OCI-LY1 (cell line): ENCODE data around the gene FBLN2.

ENCODE experiments used
- EZH2 ChIP-seq: fragments of 200-600 bp; sonication (generic), shearing (Covaris generic); IDR thresholded peaks from 2 replicates; pipeline ENCODE4 v1.8.0; 2017; ENCODE audit warnings: borderline replicate concordance, mixed run types, mild to moderate bottlenecking, antibody characterized with exemption, low read length, moderate library complexity, mixed read lengths
- TF ChIP-seq, protein P1 (sequence below): fragments of 200-600 bp; sonication (generic), shearing (Covaris generic); IDR thresholded peaks from 2 replicates; pipeline ENCODE4 v1.5.1; 2017; ENCODE audit warnings: mild to moderate bottlenecking, antibody characterized with exemption, low read length, moderate library complexity, mixed read lengths

DNA sequence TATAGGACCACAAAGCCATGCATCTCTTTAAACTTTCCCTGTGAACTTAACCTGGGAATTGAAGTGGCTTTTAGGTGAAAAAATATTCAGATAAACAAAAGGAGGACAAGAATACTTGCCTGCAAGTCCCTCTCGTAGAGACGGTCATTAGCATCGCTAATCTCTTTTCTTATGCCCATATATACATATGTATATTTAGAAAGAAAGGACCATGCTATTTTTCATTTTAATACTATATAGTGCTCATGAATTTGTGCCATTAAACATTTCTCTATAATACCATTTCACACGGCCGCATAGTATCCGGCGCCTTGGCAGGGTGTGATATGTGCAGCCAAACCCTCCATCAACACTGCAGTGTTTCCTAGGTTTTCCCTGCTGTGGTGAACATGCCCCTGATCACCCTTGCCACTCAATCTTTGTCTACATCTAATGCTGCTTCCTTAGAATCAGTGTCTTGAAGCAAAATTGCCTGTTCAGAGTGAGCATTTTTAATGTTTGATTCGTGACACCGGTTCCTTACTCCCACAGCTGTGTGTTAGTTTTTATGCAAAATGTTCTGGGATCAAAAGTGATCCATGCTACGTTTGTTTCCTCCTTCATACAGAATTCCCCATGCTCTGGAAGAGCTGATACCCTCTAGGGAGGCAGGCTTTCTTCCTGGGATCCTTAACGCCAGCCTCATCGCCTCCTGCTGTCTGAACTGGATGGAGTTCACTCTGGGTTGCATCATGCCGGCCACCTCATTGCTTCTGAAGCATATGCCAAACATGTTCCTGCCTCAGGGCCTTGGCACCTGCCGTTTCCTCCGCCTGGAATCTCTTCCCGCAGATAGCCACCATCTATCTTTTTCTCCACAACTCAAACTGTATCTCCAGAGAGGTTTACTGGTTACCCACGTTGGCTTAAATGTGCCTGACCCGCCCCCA is 118.1 kb downstream of the FBLN2 start:
- TF ChIP-seq, protein P1, sequence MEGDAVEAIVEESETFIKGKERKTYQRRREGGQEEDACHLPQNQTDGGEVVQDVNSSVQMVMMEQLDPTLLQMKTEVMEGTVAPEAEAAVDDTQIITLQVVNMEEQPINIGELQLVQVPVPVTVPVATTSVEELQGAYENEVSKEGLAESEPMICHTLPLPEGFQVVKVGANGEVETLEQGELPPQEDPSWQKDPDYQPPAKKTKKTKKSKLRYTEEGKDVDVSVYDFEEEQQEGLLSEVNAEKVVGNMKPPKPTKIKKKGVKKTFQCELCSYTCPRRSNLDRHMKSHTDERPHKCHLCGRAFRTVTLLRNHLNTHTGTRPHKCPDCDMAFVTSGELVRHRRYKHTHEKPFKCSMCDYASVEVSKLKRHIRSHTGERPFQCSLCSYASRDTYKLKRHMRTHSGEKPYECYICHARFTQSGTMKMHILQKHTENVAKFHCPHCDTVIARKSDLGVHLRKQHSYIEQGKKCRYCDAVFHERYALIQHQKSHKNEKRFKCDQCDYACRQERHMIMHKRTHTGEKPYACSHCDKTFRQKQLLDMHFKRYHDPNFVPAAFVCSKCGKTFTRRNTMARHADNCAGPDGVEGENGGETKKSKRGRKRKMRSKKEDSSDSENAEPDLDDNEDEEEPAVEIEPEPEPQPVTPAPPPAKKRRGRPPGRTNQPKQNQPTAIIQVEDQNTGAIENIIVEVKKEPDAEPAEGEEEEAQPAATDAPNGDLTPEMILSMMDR = no peak
- TF ChIP-seq EZH2 = no peak
